OCI-LY7 (cell line): Measurements from ENCODE around the gene PEDS1. TPM values are rescaled to one million over a fixed set of nuclear protein-coding genes. Genes with fewer than 3 reads are reported as not detected.

Experiments
- BruUV-seq: library from RNA; stranded (reverse); fragments of 400-500 nt; replicated peaks from 2 replicates; lab custom pipeline; 2021; lab: Mats Ljungman, UMichigan
- CTCF ChIA-PET: fragments of 300-600 bp; sonication (Branson Sonifier 250); formaldehyde crosslinking; loops from one replicate; lab custom pipeline; 2022; ENCODE audit warnings: antibody characterized with exemption; ENCODE audit not compliant: unreplicated experiment; lab: Charles Lee
- POLR2A ChIA-PET: fragments of 300-600 bp; sonication (Branson Sonifier 250); formaldehyde crosslinking; loops from one replicate; lab custom pipeline; 2022; ENCODE audit warnings: antibody characterized with exemption; lab: Charles Lee
- DNase-seq: peaks from one replicate; pipeline ENCODE4 v3.0.0-alpha.2; 2015; ENCODE audit warnings: low spot score
- H2AFZ ChIP-seq: fragments of 200-600 bp; sonication (generic), shearing (Covaris generic); 2 replicates; pipeline ENCODE4 v1.6.1; 2014; ENCODE audit warnings: mild to moderate bottlenecking, antibody characterized with exemption, low read length, moderate library complexity
- H3K27ac ChIP-seq: fragments of 200-600 bp; sonication (generic); 2 replicates; pipeline ENCODE4 v1.5.1; 2014; ENCODE audit warnings: mixed run types, low read depth, mild to moderate bottlenecking, moderate library complexity, low read length, inconsistent platforms; ENCODE audit not compliant: poor library complexity, severe bottlenecking
- H3K36me3 ChIP-seq: fragments of 200-600 bp; sonication (generic); 2 replicates; pipeline ENCODE4 v1.6.1; 2014; ENCODE audit warnings: mild to moderate bottlenecking, antibody characterized with exemption, low read length, moderate library complexity, mixed read lengths; ENCODE audit not compliant: insufficient read depth
- H3K4me1 ChIP-seq: fragments of 200-600 bp; sonication (generic); 2 replicates; pipeline ENCODE4 v1.5.1; 2014; ENCODE audit warnings: mild to moderate bottlenecking, low read length; ENCODE audit not compliant: insufficient read depth, poor library complexity, severe bottlenecking
- H3K4me2 ChIP-seq: fragments of 200-600 bp; sonication (generic); 2 replicates; pipeline ENCODE4 v1.6.1; 2014; ENCODE audit warnings: mild to moderate bottlenecking, low read length
- H3K4me3 ChIP-seq: fragments of 200-600 bp; sonication (generic); 2 replicates; pipeline ENCODE4 v1.5.1; 2014; ENCODE audit warnings: mild to moderate bottlenecking, low read depth, low read length; ENCODE audit not compliant: poor library complexity, severe bottlenecking
- H3K79me2 ChIP-seq: fragments of 200-600 bp; sonication (generic); 2 replicates; pipeline ENCODE4 v1.6.1; 2016; ENCODE audit warnings: low read depth, mild to moderate bottlenecking, low read length, moderate library complexity, mixed read lengths; ENCODE audit not compliant: insufficient read depth
- H3K9me2 ChIP-seq: fragments of 200-600 bp; sonication (generic); 2 replicates; pipeline ENCODE4 v1.6.1; 2016; ENCODE audit warnings: mild to moderate bottlenecking, low read length, mixed read lengths; ENCODE audit not compliant: insufficient read depth
- H3K9me3 ChIP-seq: fragments of 200-600 bp; sonication (generic); 2 replicates; pipeline ENCODE4 v1.6.1; 2014; ENCODE audit warnings: mild to moderate bottlenecking, mixed run types, low read length, mixed read lengths
- H4K20me1 ChIP-seq: fragments of 200-600 bp; sonication (generic); 2 replicates; pipeline ENCODE4 v1.6.1; 2014; ENCODE audit warnings: mild to moderate bottlenecking, antibody characterized with exemption, low read length, moderate library complexity, mixed read lengths; ENCODE audit not compliant: insufficient read depth
- EZH2phosphoT487 ChIP-seq: fragments of 200-600 bp; sonication (generic); IDR thresholded peaks from 2 replicates; pipeline ENCODE4 v1.6.1; 2018; ENCODE audit warnings: low read depth, borderline replicate concordance, mild to moderate bottlenecking, mixed run types, antibody characterized with exemption, low read length, moderate library complexity, mixed read lengths
- intact Hi-C: fragments of 100-400 bp; cut with micrococcal nuclease; formaldehyde crosslinking; loops from one replicate; pipeline ENCODE4 v1.10.0; 2022; ENCODE audit not compliant: unreplicated experiment
- total RNA-seq, 2 experiments: library from RNA; depleted of rRNA in 1 of 2; stranded (reverse); fragments of >200 nt in 1 of 2; shearing (Covaris generic) in 1 of 2; gene quantifications; 2 replicates each; pipeline ENCODE4 v1.2.3, GENCODE V29; 2014 to 2022
- TF ChIP-seq, protein P1 (sequence below): fragments of 200-600 bp; sonication (generic); conservative IDR thresholded peaks from 2 replicates; pipeline ENCODE4 v1.5.1; 2014; ENCODE audit warnings: mild to moderate bottlenecking, antibody characterized with exemption, low read length, moderate library complexity, mixed read lengths

The PEDS1 gene
- total RNA-seq, 2 experiments from 2014 or later = 22.0 to 25.9 TPM

DNA sequence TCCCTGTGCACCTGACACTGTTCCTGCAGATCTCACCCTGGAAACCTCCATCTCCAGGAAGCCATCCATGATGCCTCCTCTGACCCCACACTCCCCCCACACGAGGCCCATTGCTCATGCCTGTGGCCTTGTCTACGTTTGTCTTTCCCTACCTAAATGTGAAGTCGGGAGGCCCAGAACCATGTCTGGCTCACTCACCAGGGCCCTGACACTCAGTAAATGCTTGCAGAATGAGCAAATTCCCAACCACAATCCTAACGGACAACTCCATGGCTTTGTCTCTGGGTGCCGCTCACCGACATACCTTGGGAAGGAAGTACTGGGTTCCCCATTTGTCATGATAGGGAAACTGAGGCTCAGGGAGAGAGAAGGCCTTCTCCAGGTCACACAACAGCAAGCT, 7.3 kb downstream of the PEDS1 start:
- ChIA-PET CTCF (no interaction called here), POLR2A (no interaction called here)
- BruUV-seq = no TSS peak
- peaks cover 11% of the 10 kb centered on the region for H3K4me1 ChIP-seq
- H3K9me3 ChIP-seq = no peaks in the 10 kb centered on the region
- no peak overlapping the region for H2AFZ ChIP-seq
- no peaks in the 10 kb centered on the region for H4K20me1 ChIP-seq
- TF ChIP-seq EZH2phosphoT487 = no peak
- TF ChIP-seq, protein P1, sequence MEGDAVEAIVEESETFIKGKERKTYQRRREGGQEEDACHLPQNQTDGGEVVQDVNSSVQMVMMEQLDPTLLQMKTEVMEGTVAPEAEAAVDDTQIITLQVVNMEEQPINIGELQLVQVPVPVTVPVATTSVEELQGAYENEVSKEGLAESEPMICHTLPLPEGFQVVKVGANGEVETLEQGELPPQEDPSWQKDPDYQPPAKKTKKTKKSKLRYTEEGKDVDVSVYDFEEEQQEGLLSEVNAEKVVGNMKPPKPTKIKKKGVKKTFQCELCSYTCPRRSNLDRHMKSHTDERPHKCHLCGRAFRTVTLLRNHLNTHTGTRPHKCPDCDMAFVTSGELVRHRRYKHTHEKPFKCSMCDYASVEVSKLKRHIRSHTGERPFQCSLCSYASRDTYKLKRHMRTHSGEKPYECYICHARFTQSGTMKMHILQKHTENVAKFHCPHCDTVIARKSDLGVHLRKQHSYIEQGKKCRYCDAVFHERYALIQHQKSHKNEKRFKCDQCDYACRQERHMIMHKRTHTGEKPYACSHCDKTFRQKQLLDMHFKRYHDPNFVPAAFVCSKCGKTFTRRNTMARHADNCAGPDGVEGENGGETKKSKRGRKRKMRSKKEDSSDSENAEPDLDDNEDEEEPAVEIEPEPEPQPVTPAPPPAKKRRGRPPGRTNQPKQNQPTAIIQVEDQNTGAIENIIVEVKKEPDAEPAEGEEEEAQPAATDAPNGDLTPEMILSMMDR = no peak
- DNase-seq = no peak
- no peak overlapping the region for H3K27ac ChIP-seq
- intact Hi-C loops = no loop called here
- H3K9me2 ChIP-seq = no peaks in the 10 kb centered on the region
- no peak overlapping the region for H3K4me2 ChIP-seq
- no peak overlapping the region for H3K4me3 ChIP-seq
- peaks cover 25% of the 10 kb centered on the region; the same call in 1 of the 2 replicates for H3K36me3 ChIP-seq
- H3K79me2 ChIP-seq = no peaks in the 10 kb centered on the region

DNA sequence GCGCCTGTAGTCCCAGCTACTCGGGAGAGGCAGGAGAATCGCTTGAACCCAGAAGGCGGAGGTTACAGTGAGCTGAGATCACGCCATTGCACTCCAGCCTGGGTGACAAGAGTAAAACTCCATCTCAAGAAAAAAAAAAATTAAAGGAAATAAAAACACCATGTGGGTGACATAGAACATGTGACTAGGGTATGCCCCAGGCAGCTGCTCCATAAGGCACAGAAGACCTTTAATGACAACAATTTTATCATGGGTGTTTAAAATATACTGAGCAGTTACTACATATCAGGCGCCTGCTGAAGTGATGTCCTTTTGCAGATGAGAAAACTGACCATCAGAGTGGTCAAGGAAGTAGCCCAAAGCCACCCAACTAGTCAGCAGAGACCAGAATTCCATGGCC, 8.0 kb downstream of the PEDS1 start:
- BruUV-seq = no TSS peak
- Histone ChIP-seq H3K79me2 (no peaks in the 10 kb centered on the region), H4K20me1 (no peaks in the 10 kb centered on the region), H2AFZ (no peak overlapping the region), H3K27ac (no peak overlapping the region), H3K36me3 (peaks cover 25% of the 10 kb centered on the region; the same call in 1 of the 2 replicates), H3K4me2 (no peak overlapping the region), H3K4me1 (peaks cover 11% of the 10 kb centered on the region), H3K4me3 (no peak overlapping the region), H3K9me2 (no peaks in the 10 kb centered on the region), H3K9me3 (no peaks in the 10 kb centered on the region)
- ChIA-PET POLR2A (interaction anchor here (0.8 kb wide), 1 partner anchor 229 kb away, joined by 3 read pairs; no protein-coding TSS in a partner anchor), CTCF (no interaction called here)
- DNase-seq = no peak
- TF ChIP-seq, protein P1 = no peak
- TF ChIP-seq EZH2phosphoT487 = no peak
- intact Hi-C loops = no loop called here

DNA sequence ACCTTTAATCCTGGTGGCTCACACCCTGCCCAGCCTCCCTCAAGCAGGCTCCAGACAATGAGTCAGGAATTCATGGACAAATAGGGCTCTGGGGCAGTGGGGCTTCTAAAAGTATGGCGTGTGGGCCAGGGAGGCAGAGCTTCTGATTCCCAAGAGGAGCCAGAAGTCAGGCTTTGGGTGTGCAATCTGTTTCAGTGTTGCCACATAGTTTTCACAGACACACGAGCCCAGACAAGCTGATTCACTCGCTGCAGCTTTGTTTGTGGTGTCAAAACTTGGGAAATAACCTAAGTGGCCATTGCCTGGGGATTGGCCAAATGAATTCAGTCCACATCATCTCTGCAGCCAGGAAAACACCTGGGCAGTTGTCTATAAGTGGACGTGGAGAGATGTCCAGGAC, 9.2 kb downstream of the PEDS1 start:
- peaks cover 25% of the 10 kb centered on the region; the same call in 1 of the 2 replicates for H3K36me3 ChIP-seq
- ChIA-PET CTCF (interaction anchor here (1.0 kb wide), 1 partner anchor 10 kb away, joined by 3 read pairs; no protein-coding TSS in a partner anchor), POLR2A (interaction anchor here (1.4 kb wide), 1 partner anchor 10 kb away, joined by 3 read pairs; no protein-coding TSS in a partner anchor)
- no peak for TF ChIP-seq EZH2phosphoT487
- TF ChIP-seq, protein P1 = no peak
- no peaks in the 10 kb centered on the region for H3K9me2 ChIP-seq
- no peak for DNase-seq
- no peak overlapping the region for H3K4me3 ChIP-seq
- H3K4me1 ChIP-seq = peaks cover 11% of the 10 kb centered on the region
- H3K4me2 ChIP-seq = no peak overlapping the region
- no peak overlapping the region for H2AFZ ChIP-seq
- no peaks in the 10 kb centered on the region for H3K9me3 ChIP-seq
- no peak overlapping the region for H3K27ac ChIP-seq
- no peaks in the 10 kb centered on the region for H4K20me1 ChIP-seq
- no TSS peak for BruUV-seq
- intact Hi-C loops = no loop called here
- no peaks in the 10 kb centered on the region for H3K79me2 ChIP-seq
